Measurements from ENCODE around the gene SEMA3G.

SEMA3G gene

GRCh38 chr3:52408466-52408865, 36.4 kb downstream of the SEMA3G start:
- Histone ChIP-seq H3K4me1 (ENCODE audit: control extremely low read depth in 1 of 4, control insufficient read depth in 4 of 4, insufficient read depth in 4 of 4, low read length in 3 of 4) (peaks cover 10 to 37% (median 32%) of the 10 kb centered on the region in 4 experiments), H3K27ac (ENCODE audit: insufficient read depth in 1 of 2, low read depth in 1 of 2, low read length in 2 of 2, poor library complexity in 1 of 2, severe bottlenecking in 2 of 2) (peak overlapping the region in 1 of 2 experiments; percentile 97), H3K27me3 (replicated peaks in 2 of 5; ENCODE audit: control insufficient read depth in 4 of 5, insufficient read depth in 5 of 5, low read length in 4 of 5) (no peaks in the 10 kb centered on the region), H3K4me3 (ENCODE audit: control insufficient read depth in 1 of 7, extremely low read depth in 1 of 7, insufficient read depth in 4 of 7, low read depth in 2 of 7, low read length in 6 of 7) (peak overlapping the region in 4 of 7 experiments; percentile 71 to 93 (median 86)), H3K36me3 (ENCODE audit: control insufficient read depth in 4 of 4, insufficient read depth in 4 of 4, low read length in 3 of 4) (peaks cover 12 to 62% (median 42%) of the 10 kb centered on the region in 4 experiments), H3K9me3 (ENCODE audit: control extremely low read depth in 1 of 5, control insufficient read depth in 4 of 5, insufficient read depth in 2 of 5, low read depth in 1 of 5, low read length in 4 of 5) (no peaks in the 10 kb centered on the region)
- ChIA-PET CTCF (interaction anchor here (1.5 to 3.4 kb wide), 3 partner anchors 10 to 39 kb away, joined by 4 to 20 read pairs (median 4); no protein-coding TSS in a partner anchor), POLR2A (no interaction called here)
- WGBS (ENCODE audit: insufficient coverage), result 100% methylated on average over 1 of the region's 8 CpGs
- no peak for DNase-seq

GRCh38 chr3:52407779-52408178, 37.1 kb downstream of the SEMA3G start:
- 100% methylated on average over 3 of the region's 3 CpGs for WGBS (ENCODE audit: insufficient coverage)
- no peak for DNase-seq
- H3K9me3 ChIP-seq (ENCODE audit: control extremely low read depth in 1 of 5, control insufficient read depth in 4 of 5, insufficient read depth in 2 of 5, low read depth in 1 of 5, low read length in 4 of 5), result no peaks in the 10 kb centered on the region
- no peak overlapping the region for H3K4me3 ChIP-seq (ENCODE audit: control insufficient read depth in 1 of 7, extremely low read depth in 1 of 7, insufficient read depth in 4 of 7, low read depth in 2 of 7, low read length in 6 of 7)
- H3K4me1 ChIP-seq (ENCODE audit: control extremely low read depth in 1 of 4, control insufficient read depth in 4 of 4, insufficient read depth in 4 of 4, low read length in 3 of 4), result peaks cover 10 to 32% (median 29%) of the 10 kb centered on the region in 4 experiments
- no peak overlapping the region for H3K27ac ChIP-seq (ENCODE audit: insufficient read depth in 1 of 2, low read depth in 1 of 2, low read length in 2 of 2, poor library complexity in 1 of 2, severe bottlenecking in 2 of 2)
- H3K36me3 ChIP-seq (ENCODE audit: control insufficient read depth in 4 of 4, insufficient read depth in 4 of 4, low read length in 3 of 4), result peaks cover 12 to 63% (median 46%) of the 10 kb centered on the region in 4 experiments
- CTCF ChIA-PET, result interaction anchor here (1.1 to 3.4 kb wide), 4 partner anchors 9 to 39 kb away, joined by 3 to 20 read pairs (median 4); no protein-coding TSS in a partner anchor
- POLR2A ChIA-PET, result interaction anchor here (0.5 kb wide), 1 partner anchor 135 kb away, joined by 3 read pairs; no protein-coding TSS in a partner anchor
- no peaks in the 10 kb centered on the region for H3K27me3 ChIP-seq (replicated peaks in 2 of 5; ENCODE audit: control insufficient read depth in 4 of 5, insufficient read depth in 5 of 5, low read length in 4 of 5)

- POLR2A ChIA-PET, result interaction anchor here (0.5 to 0.8 kb wide), 2 partner anchors 9 to 136 kb away, joined by 3 to 4 read pairs; no protein-coding TSS in a partner anchor
- H3K36me3 ChIP-seq (ENCODE audit: control insufficient read depth in 4 of 4, insufficient read depth in 4 of 4, low read length in 3 of 4), result peaks cover 15 to 70% (median 53%) of the 10 kb centered on the region in 4 experiments
- H3K27me3 ChIP-seq (replicated peaks in 2 of 5; ENCODE audit: control insufficient read depth in 4 of 5, insufficient read depth in 5 of 5, low read length in 4 of 5), result no peaks in the 10 kb centered on the region
- H3K4me1 ChIP-seq (ENCODE audit: control extremely low read depth in 1 of 4, control insufficient read depth in 4 of 4, insufficient read depth in 4 of 4, low read length in 3 of 4), result peaks cover 6 to 24% (median 22%) of the 10 kb centered on the region in 4 experiments
- DNase-seq, result no peak
- H3K27ac ChIP-seq (ENCODE audit: insufficient read depth in 1 of 2, low read depth in 1 of 2, low read length in 2 of 2, poor library complexity in 1 of 2, severe bottlenecking in 2 of 2), result no peak overlapping the region
- H3K4me3 ChIP-seq (ENCODE audit: control insufficient read depth in 1 of 7, extremely low read depth in 1 of 7, insufficient read depth in 4 of 7, low read depth in 2 of 7, low read length in 6 of 7), result no peak overlapping the region
- CTCF ChIA-PET, result interaction anchor here (0.8 to 3.4 kb wide), 8 partner anchors 8 to 110 kb away, joined by 3 to 20 read pairs (median 4); no protein-coding TSS in a partner anchor
- 99% methylated on average over 18 of the region's 20 CpGs for WGBS (ENCODE audit: insufficient coverage)
- H3K9me3 ChIP-seq (ENCODE audit: control extremely low read depth in 1 of 5, control insufficient read depth in 4 of 5, insufficient read depth in 2 of 5, low read depth in 1 of 5, low read length in 4 of 5), result no peaks in the 10 kb centered on the region
Measured at GRCh38 chr3:52406791-52407510, 38.0 kb downstream of the SEMA3G start.

GRCh38 chr3:52406231-52406661, 38.7 kb downstream of the SEMA3G start:
- 92% methylated on average over 5 of the region's 11 CpGs for WGBS (ENCODE audit: insufficient coverage)
- no peak overlapping the region for H3K4me3 ChIP-seq (ENCODE audit: control insufficient read depth in 1 of 7, extremely low read depth in 1 of 7, insufficient read depth in 4 of 7, low read depth in 2 of 7, low read length in 6 of 7)
- peaks cover 2 to 17% (median 15%) of the 10 kb centered on the region in 4 experiments for H3K4me1 ChIP-seq (ENCODE audit: control extremely low read depth in 1 of 4, control insufficient read depth in 4 of 4, insufficient read depth in 4 of 4, low read length in 3 of 4)
- DNase-seq, result no peak
- POLR2A ChIA-PET, result no interaction called here
- H3K36me3 ChIP-seq (ENCODE audit: control insufficient read depth in 4 of 4, insufficient read depth in 4 of 4, low read length in 3 of 4), result peaks cover 15 to 77% (median 59%) of the 10 kb centered on the region in 4 experiments
- no peaks in the 10 kb centered on the region for H3K9me3 ChIP-seq (ENCODE audit: control extremely low read depth in 1 of 5, control insufficient read depth in 4 of 5, insufficient read depth in 2 of 5, low read depth in 1 of 5, low read length in 4 of 5)
- CTCF ChIA-PET, result interaction anchor here (1.0 to 3.4 kb wide), 3 partner anchors 9 to 41 kb away, joined by 3 to 20 read pairs (median 5); no protein-coding TSS in a partner anchor
- no peak overlapping the region for H3K27ac ChIP-seq (ENCODE audit: insufficient read depth in 1 of 2, low read depth in 1 of 2, low read length in 2 of 2, poor library complexity in 1 of 2, severe bottlenecking in 2 of 2)
- no peaks in the 10 kb centered on the region for H3K27me3 ChIP-seq (replicated peaks in 2 of 5; ENCODE audit: control insufficient read depth in 4 of 5, insufficient read depth in 5 of 5, low read length in 4 of 5)

GRCh38 chr3:52405601-52406110, 39.2 kb downstream of the SEMA3G start:
- Histone ChIP-seq H3K4me1 (ENCODE audit: control extremely low read depth in 1 of 4, control insufficient read depth in 4 of 4, insufficient read depth in 4 of 4, low read length in 3 of 4) (peaks cover 0 to 14% (median 12%) of the 10 kb centered on the region in 4 experiments), H3K27me3 (replicated peaks in 2 of 5; ENCODE audit: control insufficient read depth in 4 of 5, insufficient read depth in 5 of 5, low read length in 4 of 5) (no peaks in the 10 kb centered on the region), H3K4me3 (ENCODE audit: control insufficient read depth in 1 of 7, extremely low read depth in 1 of 7, insufficient read depth in 4 of 7, low read depth in 2 of 7, low read length in 6 of 7) (no peak overlapping the region), H3K27ac (ENCODE audit: insufficient read depth in 1 of 2, low read depth in 1 of 2, low read length in 2 of 2, poor library complexity in 1 of 2, severe bottlenecking in 2 of 2) (no peak overlapping the region), H3K36me3 (ENCODE audit: control insufficient read depth in 4 of 4, insufficient read depth in 4 of 4, low read length in 3 of 4) (peaks cover 15 to 83% (median 62%) of the 10 kb centered on the region in 4 experiments), H3K9me3 (ENCODE audit: control extremely low read depth in 1 of 5, control insufficient read depth in 4 of 5, insufficient read depth in 2 of 5, low read depth in 1 of 5, low read length in 4 of 5) (no peaks in the 10 kb centered on the region)
- 96% methylated on average over 4 of the region's 4 CpGs for WGBS (ENCODE audit: insufficient coverage)
- CTCF ChIA-PET, result interaction anchor here (1.4 to 3.4 kb wide), 2 partner anchors 10 to 41 kb away, joined by 5 to 20 read pairs; no protein-coding TSS in a partner anchor
- POLR2A ChIA-PET, result no interaction called here
- DNase-seq, result no peak

- no peak for DNase-seq
- Histone ChIP-seq H3K4me3 (ENCODE audit: control insufficient read depth in 1 of 7, extremely low read depth in 1 of 7, insufficient read depth in 4 of 7, low read depth in 2 of 7, low read length in 6 of 7) (no peak overlapping the region), H3K27me3 (replicated peaks in 2 of 5; ENCODE audit: control insufficient read depth in 4 of 5, insufficient read depth in 5 of 5, low read length in 4 of 5) (no peaks in the 10 kb centered on the region), H3K36me3 (ENCODE audit: control insufficient read depth in 4 of 4, insufficient read depth in 4 of 4, low read length in 3 of 4) (peaks cover 15 to 89% (median 65%) of the 10 kb centered on the region in 4 experiments), H3K9me3 (ENCODE audit: control extremely low read depth in 1 of 5, control insufficient read depth in 4 of 5, insufficient read depth in 2 of 5, low read depth in 1 of 5, low read length in 4 of 5) (no peaks in the 10 kb centered on the region), H3K4me1 (ENCODE audit: control extremely low read depth in 1 of 4, control insufficient read depth in 4 of 4, insufficient read depth in 4 of 4, low read length in 3 of 4) (peaks cover 0 to 14% (median 12%) of the 10 kb centered on the region in 4 experiments), H3K27ac (ENCODE audit: insufficient read depth in 1 of 2, low read depth in 1 of 2, low read length in 2 of 2, poor library complexity in 1 of 2, severe bottlenecking in 2 of 2) (no peak overlapping the region)
- ChIA-PET POLR2A (interaction anchor here (0.6 kb wide), 1 partner anchor 13 kb away, joined by 3 read pairs; no protein-coding TSS in a partner anchor), CTCF (interaction anchor here (1.3 to 3.4 kb wide), 2 partner anchors 18 to 42 kb away, joined by 3 to 20 read pairs; no protein-coding TSS in a partner anchor)
- 98% methylated on average over 6 of the region's 6 CpGs for WGBS (ENCODE audit: insufficient coverage)
Measured at GRCh38 chr3:52405066-52405465, 39.8 kb downstream of the SEMA3G start.
